ENCODE data around the gene PARD3.

DNA sequence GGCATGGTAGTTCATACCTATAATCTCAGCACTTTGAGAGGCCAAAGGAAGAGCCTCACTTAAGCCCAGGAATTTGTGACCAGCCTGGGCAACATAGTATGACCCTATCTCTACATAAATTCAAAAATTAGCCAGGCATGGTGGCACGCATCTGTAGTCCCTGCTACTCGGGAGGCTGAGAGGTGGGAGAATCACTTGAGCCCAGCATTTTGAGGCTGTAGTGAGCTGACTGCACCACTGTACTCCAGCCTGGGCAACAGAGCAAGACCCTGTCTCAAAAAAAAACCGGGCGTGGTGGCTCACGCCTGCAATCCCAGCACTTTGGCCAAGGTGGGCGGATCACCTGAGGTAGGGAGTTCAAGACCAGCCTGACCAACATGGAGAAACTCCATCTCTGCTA lies 19.8 kb downstream of the PARD3 start:
- TF ChIP-seq, protein P1, sequence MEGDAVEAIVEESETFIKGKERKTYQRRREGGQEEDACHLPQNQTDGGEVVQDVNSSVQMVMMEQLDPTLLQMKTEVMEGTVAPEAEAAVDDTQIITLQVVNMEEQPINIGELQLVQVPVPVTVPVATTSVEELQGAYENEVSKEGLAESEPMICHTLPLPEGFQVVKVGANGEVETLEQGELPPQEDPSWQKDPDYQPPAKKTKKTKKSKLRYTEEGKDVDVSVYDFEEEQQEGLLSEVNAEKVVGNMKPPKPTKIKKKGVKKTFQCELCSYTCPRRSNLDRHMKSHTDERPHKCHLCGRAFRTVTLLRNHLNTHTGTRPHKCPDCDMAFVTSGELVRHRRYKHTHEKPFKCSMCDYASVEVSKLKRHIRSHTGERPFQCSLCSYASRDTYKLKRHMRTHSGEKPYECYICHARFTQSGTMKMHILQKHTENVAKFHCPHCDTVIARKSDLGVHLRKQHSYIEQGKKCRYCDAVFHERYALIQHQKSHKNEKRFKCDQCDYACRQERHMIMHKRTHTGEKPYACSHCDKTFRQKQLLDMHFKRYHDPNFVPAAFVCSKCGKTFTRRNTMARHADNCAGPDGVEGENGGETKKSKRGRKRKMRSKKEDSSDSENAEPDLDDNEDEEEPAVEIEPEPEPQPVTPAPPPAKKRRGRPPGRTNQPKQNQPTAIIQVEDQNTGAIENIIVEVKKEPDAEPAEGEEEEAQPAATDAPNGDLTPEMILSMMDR (IDR thresholded peaks at IDR 0.05): no peak
- TF ChIP-seq POLR2A (IDR thresholded peaks at IDR 0.05; ENCODE audit: low read depth) (no peak), POLR2AphosphoS5 (IDR thresholded peaks at IDR 0.05) (no peak), EP300 (IDR thresholded peaks at IDR 0.05) (no peak)
